Endodermal cell (in vitro differentiated cells): ENCODE measurements around the gene FUT7. TPM values are rescaled to one million over a fixed set of nuclear protein-coding genes. Genes with fewer than 3 reads are reported as not detected.

ENCODE experiments used
- DNase-seq: peaks from one replicate; pipeline ENCODE4 v3.0.0-alpha.2; 2017
- H3K27ac ChIP-seq: 2 replicates; pipeline ENCODE4 v1.5.1; 2013; ENCODE audit warnings: mild to moderate bottlenecking, low read depth, low read length, moderate library complexity
- H3K27me3 ChIP-seq: 2 replicates; pipeline ENCODE4 v1.6.1; 2013; ENCODE audit warnings: mild to moderate bottlenecking, low read length, moderate library complexity; ENCODE audit not compliant: insufficient read depth, control insufficient read depth, poor library complexity, severe bottlenecking
- H3K36me3 ChIP-seq: 2 replicates; pipeline ENCODE4 v1.7.0; 2013; ENCODE audit warnings: mild to moderate bottlenecking, low read length, moderate library complexity; ENCODE audit not compliant: control insufficient read depth, insufficient read depth
- H3K4me1 ChIP-seq: one replicate; pipeline ENCODE4 v1.7.0; 2013; ENCODE audit warnings: low read length; ENCODE audit not compliant: control insufficient read depth, insufficient read depth
- H3K4me3 ChIP-seq: 2 replicates; pipeline ENCODE4 v1.5.1; 2013; ENCODE audit warnings: mild to moderate bottlenecking, low read length, moderate library complexity
- H3K9ac ChIP-seq: 2 replicates; pipeline ENCODE4 v1.6.1; 2013; ENCODE audit warnings: mild to moderate bottlenecking, low read length, moderate library complexity; ENCODE audit not compliant: poor library complexity, severe bottlenecking; ENCODE audit errors: extremely low read depth
- H3K9me3 ChIP-seq: 2 replicates; pipeline ENCODE4 v1.6.1; 2013; ENCODE audit warnings: mild to moderate bottlenecking, low read length, moderate library complexity; ENCODE audit not compliant: control insufficient read depth
- H3K27ac Mint-ChIP-seq: 2 replicates; pipeline ENCODE4 v1.8.0; 2020; ENCODE audit warnings: mixed read lengths
- H3K27me3 Mint-ChIP-seq: 2 replicates; pipeline ENCODE4 v1.8.0; 2021; ENCODE audit warnings: mild to moderate bottlenecking, mixed read lengths; ENCODE audit not compliant: insufficient read depth
- H3K36me3 Mint-ChIP-seq: 2 replicates; pipeline ENCODE4 v1.8.0; 2020; ENCODE audit warnings: low read depth, mixed read lengths
- H3K4me1 Mint-ChIP-seq: 2 replicates; pipeline ENCODE4 v1.8.0; 2020; ENCODE audit warnings: mixed read lengths
- H3K4me3 Mint-ChIP-seq: 2 replicates; pipeline ENCODE4 v1.8.0; 2020; ENCODE audit warnings: mild to moderate bottlenecking, moderate library complexity, mixed read lengths
- H3K9me3 Mint-ChIP-seq: 2 replicates; pipeline ENCODE4 v1.8.0; 2020; ENCODE audit warnings: mild to moderate bottlenecking, mixed read lengths
- CTCF ChIP-seq: fragments of 200-600 bp; sonication (generic); conservative IDR thresholded peaks from 2 replicates; pipeline ENCODE4 v1.5.0; 2021; ENCODE audit warnings: antibody characterized with exemption, mild to moderate bottlenecking
- WGBS, 2 experiments: methylation state at CpG; one replicate each; pipeline versions ENCODE4 v1.1.5 to v1.1.7; 2013; ENCODE audit warnings: missing lambda C conversion rate in 2 of 2, mixed read lengths in 1 of 2; ENCODE audit not compliant: insufficient coverage in 1 of 2, insufficient read length in 1 of 2; 5-methylcytosine and 5-hydroxymethylcytosine counted together
- total RNA-seq, 2 donors: library from RNA; stranded (reverse); fragmentation: NEBNext Ultra II Directional in 1 of 2; extraction: Animal tissue kit (Norgen Biotek cat#: 25700) in 1 of 2; gene quantifications; 2 replicates in 1 of 2; 3 replicates in 1 of 2; pipeline ENCODE4 v1.2.1, GENCODE V29; 2021

The FUT7 gene
- total RNA-seq, 2 donors from 2014 or later: not detected

- TF ChIP-seq CTCF: no peak
- Histone ChIP-seq H3K4me1 (no peaks in the 10 kb centered on the region), H3K9me3 (no peaks in the 10 kb centered on the region), H3K4me3 (no peak within 1 kb of the TSS), H3K9ac (no peak within 1 kb of the TSS), H3K27me3 (peaks cover 59% of the 10 kb centered on the region), H3K27ac (no peak within 1 kb of the TSS), H3K36me3 (no peaks in the 10 kb centered on the region)
- 22 to 43% methylated on average over 26 to 90 of the region's 90 CpGs for WGBS, 2 experiments
- peak within 1 kb of the TSS; percentile 40 for H3K4me3 Mint-ChIP-seq
- H3K27me3 Mint-ChIP-seq: peaks cover 45% of the 10 kb centered on the region
- no peaks in the 10 kb centered on the region for H3K9me3 Mint-ChIP-seq
- peaks cover 2% of the 10 kb centered on the region for H3K4me1 Mint-ChIP-seq
- H3K27ac Mint-ChIP-seq: no peak within 1 kb of the TSS
- DNase-seq: peak; percentile 84
- no peaks in the 10 kb centered on the region for H3K36me3 Mint-ChIP-seq
These were observed 22.4 kb upstream of the FUT7 start, which contains the start of gene ENTPD2 for GRCh38 chr9:137053944-137054931. ENTPD2 (minus strand) TSS chr9:137054061; CDS start chr9:137053997, 64 bp downstream.

- no peak overlapping the region for H3K4me3 ChIP-seq
- H3K27me3 ChIP-seq: peaks cover 66% of the 10 kb centered on the region
- H3K27ac ChIP-seq: no peak overlapping the region
- peaks cover 51% of the 10 kb centered on the region for H3K27me3 Mint-ChIP-seq
- H3K9me3 Mint-ChIP-seq: no peaks in the 10 kb centered on the region
- H3K27ac Mint-ChIP-seq: no peak overlapping the region
- H3K4me1 Mint-ChIP-seq: peaks cover 2% of the 10 kb centered on the region
- peak; percentile 75 for DNase-seq
- TF ChIP-seq CTCF: no peak
- H3K9ac ChIP-seq: no peak overlapping the region
- WGBS, 2 experiments: 14 to 20% methylated on average over 13 to 71 of the region's 71 CpGs
- H3K4me3 Mint-ChIP-seq: peak overlapping the region; percentile 7
- no peaks in the 10 kb centered on the region for H3K36me3 ChIP-seq
- H3K9me3 ChIP-seq: no peaks in the 10 kb centered on the region
- no peaks in the 10 kb centered on the region for H3K36me3 Mint-ChIP-seq
- H3K4me1 ChIP-seq: no peaks in the 10 kb centered on the region
These were observed 21.4 kb upstream of the FUT7 start for GRCh38 chr9:137052998-137053943.

- Histone ChIP-seq H3K4me3 (no peak overlapping the region), H3K4me1 (no peaks in the 10 kb centered on the region), H3K27ac (no peak overlapping the region), H3K9ac (no peak overlapping the region), H3K36me3 (no peaks in the 10 kb centered on the region), H3K9me3 (no peaks in the 10 kb centered on the region), H3K27me3 (peaks cover 76% of the 10 kb centered on the region)
- H3K4me3 Mint-ChIP-seq: no peak overlapping the region
- H3K4me1 Mint-ChIP-seq: peaks cover 2% of the 10 kb centered on the region
- no peak overlapping the region for H3K27ac Mint-ChIP-seq
- no peaks in the 10 kb centered on the region for H3K9me3 Mint-ChIP-seq
- no peaks in the 10 kb centered on the region for H3K36me3 Mint-ChIP-seq
- 80 to 91% methylated on average over 4 to 5 of the region's 8 CpGs for WGBS, 2 experiments
- H3K27me3 Mint-ChIP-seq: peaks cover 59% of the 10 kb centered on the region
- DNase-seq: no peak
- no peak for TF ChIP-seq CTCF
These were observed 20.4 kb upstream of the FUT7 start for GRCh38 chr9:137052293-137052692.
